Aorta (tissue), 5 donors: ENCODE data around the gene MATCAP1. TPM values are rescaled to one million over a fixed set of nuclear protein-coding genes. Genes with fewer than 3 reads are reported as not detected.

Source experiments
- ATAC-seq: fragments of 200-7000 bp; cut with Tn5 transposase; one replicate; pipeline ENCODE4 v1.9.1; 2022; ENCODE audit warnings: moderate library complexity; ENCODE audit not compliant: low FRiP score
- DNase-seq, 2 donors: peaks; one replicate each; pipeline ENCODE4 v3.0.0-alpha.2; 2020
- H3K27ac ChIP-seq, 2 donors: one replicate each; pipeline ENCODE4 v1.5.1; 2013; ENCODE audit warnings: low read length in 2 of 2, mild to moderate bottlenecking in 2 of 2, moderate library complexity in 2 of 2, control low read depth in 1 of 2, inconsistent platforms in 1 of 2, low read depth in 1 of 2
- H3K27me3 ChIP-seq, 2 donors: one replicate each; pipeline ENCODE4 v1.6.1; 2013; ENCODE audit warnings: control low read depth in 1 of 2, low read length in 1 of 2, mild to moderate bottlenecking in 1 of 2, moderate library complexity in 1 of 2; ENCODE audit not compliant: insufficient read depth in 2 of 2, control insufficient read depth in 1 of 2
- H3K36me3 ChIP-seq, 2 donors: one replicate each; pipeline ENCODE4 v1.6.1; 2013; ENCODE audit warnings: control low read depth in 1 of 2, low read length in 1 of 2, mild to moderate bottlenecking in 1 of 2; ENCODE audit not compliant: insufficient read depth in 2 of 2, control insufficient read depth in 1 of 2
- H3K4me1 ChIP-seq, 2 donors: one replicate each; pipeline ENCODE4 v1.6.1; 2013; ENCODE audit warnings: low read length in 2 of 2, control low read depth in 1 of 2, mild to moderate bottlenecking in 1 of 2, moderate library complexity in 1 of 2; ENCODE audit not compliant: insufficient read depth in 2 of 2, control insufficient read depth in 1 of 2
- H3K4me3 ChIP-seq, 2 donors: one replicate each; pipeline ENCODE4 v1.5.1; 2013; ENCODE audit warnings: low read length in 2 of 2, control low read depth in 1 of 2, mild to moderate bottlenecking in 1 of 2
- H3K9me3 ChIP-seq: one replicate; pipeline ENCODE4 v1.6.1; 2013; ENCODE audit warnings: mild to moderate bottlenecking, low read length; ENCODE audit not compliant: control insufficient read depth
- WGBS, 2 donors: extraction: QIAGEN DNeasy Blood & Tissue Kit; methylation state at CpG; one replicate each; pipeline ENCODE4 v1.1.7; 2013; 5-methylcytosine and 5-hydroxymethylcytosine counted together
- intact Hi-C, 2 donors: fragments of 100-400 bp; cut with DNase I; formaldehyde crosslinking; loops; one replicate each; pipeline versions ENCODE4 v1.14.2 to v1.15.0; 2022
- microRNA-seq, 2 donors: library from miRNA; unstranded; fragments of <30 nt; microRNA quantifications; one replicate each; pipeline ENCODE4 v1.2.0, GENCODE V29; 2020
- polyA plus RNA-seq, 2 donors: library from polyadenylated mRNA; stranded (reverse); fragments of 200-250 nt; gene quantifications; one replicate each; pipeline ENCODE4 v1.2.3, GENCODE V29; 2013
- total RNA-seq, 2 donors: library from RNA; stranded (reverse); fragmentation: NEBNext Ultra II Directional; extraction: Animal tissue kit (Norgen Biotek cat#: 25700); gene quantifications; one replicate each; pipeline ENCODE4 v1.2.1, GENCODE V29; 2021
- donor health status: healthy with polysubstance abuse.
- donor health status: Bipolar disorder and iron deficiency.
- donor health status: DM: no; HTN: no; CAD: no.
- donor health status: DM: no; HTN: no; CAD: no.
- donor health status: DM: yes; HTN: yes; CAD: no.

The MATCAP1 gene
- total and polyA plus RNA-seq, 4 donors, result 3.0 to 45.7 (median 25.9) TPM

- 85 to 93% methylated on average over 2 of the region's 2 CpGs for WGBS, 2 donors
- intact Hi-C loops, result no loop called here
- ATAC-seq, result no peak
- Histone ChIP-seq H3K36me3 (peaks cover 4 to 6% of the 10 kb centered on the region in 2 donors), H3K27me3 (no peaks in the 10 kb centered on the region), H3K4me3 (no peak overlapping the region), H3K9me3 (no peaks in the 10 kb centered on the region), H3K4me1 (no peaks in the 10 kb centered on the region), H3K27ac (no peak overlapping the region)
- DNase-seq, result peak in 1 of 2 donors; percentile 28
Measured at GRCh38 chr16:67144943-67145342, 38.8 kb downstream of the MATCAP1 start.

- no peak overlapping the region for H3K27ac ChIP-seq
- H3K36me3 ChIP-seq, result peaks cover 4 to 7% of the 10 kb centered on the region in 2 donors
- H3K9me3 ChIP-seq, result no peaks in the 10 kb centered on the region
- intact Hi-C loops, result no loop called here
- H3K4me1 ChIP-seq, result no peaks in the 10 kb centered on the region
- 88 to 89% methylated on average over 8 to 9 of the region's 9 CpGs for WGBS, 2 donors
- no peak overlapping the region for H3K4me3 ChIP-seq
- peak in 1 of 2 donors; percentile 66 for DNase-seq
- H3K27me3 ChIP-seq, result no peaks in the 10 kb centered on the region
- ATAC-seq, result no peak
Measured at GRCh38 chr16:67142342-67142741, 41.4 kb downstream of the MATCAP1 start.

- Histone ChIP-seq H3K27me3 (no peaks in the 10 kb centered on the region), H3K36me3 (peaks cover 6 to 7% of the 10 kb centered on the region in 2 donors), H3K27ac (no peak overlapping the region), H3K9me3 (no peaks in the 10 kb centered on the region), H3K4me1 (no peaks in the 10 kb centered on the region), H3K4me3 (no peak overlapping the region)
- ATAC-seq (no peak), DNase-seq (peak in 1 of 2 donors; percentile 57)
- intact Hi-C loops, result no loop called here
- 94 to 95% methylated on average over 13 of the region's 13 CpGs for WGBS, 2 donors
Measured at GRCh38 chr16:67141391-67141790, 42.4 kb downstream of the MATCAP1 start.

- Histone ChIP-seq H3K36me3 (peaks cover 13 to 18% of the 10 kb centered on the region in 2 donors), H3K27ac (no peak overlapping the region), H3K4me1 (no peaks in the 10 kb centered on the region), H3K9me3 (no peaks in the 10 kb centered on the region), H3K27me3 (no peaks in the 10 kb centered on the region), H3K4me3 (no peak overlapping the region)
- intact Hi-C loops, result no loop called here
- DNase-seq, result peak in 1 of 2 donors; percentile 27
- WGBS, 2 donors, result 29 to 33% methylated on average over 3 of the region's 3 CpGs
- no peak for ATAC-seq
Measured at GRCh38 chr16:67137605-67138004, 46.2 kb downstream of the MATCAP1 start.

GRCh38 chr16:67129422-67129821 is 54.3 kb downstream of the MATCAP1 start:
- peak in 1 of 2 donors; percentile 5 for DNase-seq
- Histone ChIP-seq H3K9me3 (no peaks in the 10 kb centered on the region), H3K4me3 (no peak overlapping the region), H3K36me3 (peaks cover 6 to 11% of the 10 kb centered on the region in 2 donors), H3K27ac (no peak overlapping the region), H3K4me1 (no peaks in the 10 kb centered on the region), H3K27me3 (no peaks in the 10 kb centered on the region)
- intact Hi-C loops, result no loop called here
- WGBS, 2 donors, result 95 to 96% methylated on average over 3 of the region's 3 CpGs
- ATAC-seq, result no peak

GRCh38 chr16:67128887-67129286 is 54.9 kb downstream of the MATCAP1 start:
- H3K4me1 ChIP-seq, result no peaks in the 10 kb centered on the region
- H3K36me3 ChIP-seq, result peaks cover 4 to 6% of the 10 kb centered on the region in 2 donors
- no peak overlapping the region for H3K27ac ChIP-seq
- ATAC-seq (no peak), DNase-seq (peak in 1 of 2 donors; percentile 51)
- no peaks in the 10 kb centered on the region for H3K9me3 ChIP-seq
- 89% methylated on average over 3 of the region's 3 CpGs for WGBS, 2 donors
- no peak overlapping the region for H3K4me3 ChIP-seq
- H3K27me3 ChIP-seq, result no peaks in the 10 kb centered on the region
- intact Hi-C loops, result no loop called here

- ATAC-seq, result no peak
- no peaks in the 10 kb centered on the region for H3K4me1 ChIP-seq
- no peaks in the 10 kb centered on the region for H3K27me3 ChIP-seq
- intact Hi-C loops, result no loop called here
- peaks cover 4 to 5% of the 10 kb centered on the region in 2 donors for H3K36me3 ChIP-seq
- no peak for DNase-seq
- no peaks in the 10 kb centered on the region for H3K9me3 ChIP-seq
- no peak overlapping the region for H3K4me3 ChIP-seq
- H3K27ac ChIP-seq, result no peak overlapping the region
Measured at GRCh38 chr16:67128417-67128816, 55.3 kb downstream of the MATCAP1 start.

Small RNA genes lying within 50 kb of the gene (microRNA-seq; reads per million reads assigned to microRNA genes)
- 122 to 1,141 reads per million in 2 donors for gene MIR328

Other genes starting within 250 kb of the MATCAP1 start
- gene CIAO2B, start 249.6 kb downstream of the MATCAP1 start, total RNA-seq, result 10 to 100 TPM; 51.9 to 62.4 TPM
- gene CIAO2B, start 249.6 kb downstream of the MATCAP1 start, polyA plus RNA-seq, result 100 to 1,000 TPM; 149 to 165 TPM
- gene CES2, start 248.4 kb downstream of the MATCAP1 start, total RNA-seq, result 10 to 100 TPM; 32.7 to 42.1 TPM
- gene CES2, start 248.4 kb downstream of the MATCAP1 start, polyA plus RNA-seq, result 10 to 100 TPM; 20.5 to 34.4 TPM
- gene CES3, start 222.7 kb downstream of the MATCAP1 start, total RNA-seq, result 1 to 10 TPM; 1.0 to 2.4 TPM
- gene CES3, start 222.7 kb downstream of the MATCAP1 start, polyA plus RNA-seq, result 1 to 10 TPM in 1 of 2 donors, under 1 TPM in 1; 0.15 to 1.5 TPM
- gene CES4A, start 195.4 kb downstream of the MATCAP1 start, total RNA-seq, result 10 to 100 TPM in 1 of 2 donors, 1 to 10 TPM in 1; 5.5 to 14.2 TPM
- 10 to 100 TPM in 1 of 2 donors, 1 to 10 TPM in 1; 1.9 to 22.7 TPM for gene CES4A, start 195.4 kb downstream of the MATCAP1 start, polyA plus RNA-seq
- gene CBFB, start 154.8 kb downstream of the MATCAP1 start, total RNA-seq, result 10 to 100 TPM; 37.4 to 67.3 TPM
- gene CBFB, start 154.8 kb downstream of the MATCAP1 start, polyA plus RNA-seq, result 10 to 100 TPM; 12.0 to 19.9 TPM
- 10 to 100 TPM; 13.7 to 20.7 TPM for gene PHAF1, start 74.0 kb downstream of the MATCAP1 start, total RNA-seq
- 10 to 100 TPM; 12.6 to 13.4 TPM for gene PHAF1, start 74.0 kb downstream of the MATCAP1 start, polyA plus RNA-seq
- gene B3GNT9, start 33.0 kb downstream of the MATCAP1 start, total RNA-seq, result 10 to 100 TPM; 13.0 to 21.3 TPM
- 10 to 100 TPM in 1 of 2 donors, 1 to 10 TPM in 1; 3.9 to 22.4 TPM for gene B3GNT9, start 33.0 kb downstream of the MATCAP1 start, polyA plus RNA-seq
- 10 to 100 TPM; 17.1 to 24.3 TPM for gene TRADD, start 24.1 kb downstream of the MATCAP1 start, total RNA-seq
- gene TRADD, start 24.1 kb downstream of the MATCAP1 start, polyA plus RNA-seq, result 10 to 100 TPM; 15.7 to 45.2 TPM
- gene FBXL8, start 24.0 kb downstream of the MATCAP1 start, total RNA-seq, result 10 to 100 TPM in 1 of 2 donors, 1 to 10 TPM in 1; 7.3 to 20.8 TPM
- gene FBXL8, start 24.0 kb downstream of the MATCAP1 start, polyA plus RNA-seq, result 10 to 100 TPM in 1 of 2 donors, 1 to 10 TPM in 1; 1.1 to 32.1 TPM
- 100 to 1,000 TPM in 1 of 2 donors, 10 to 100 TPM in 1; 22.2 to 101 TPM for gene HSF4, start 19.2 kb downstream of the MATCAP1 start, total RNA-seq
- 100 to 1,000 TPM in 1 of 2 donors, 10 to 100 TPM in 1; 25.0 to 133 TPM for gene HSF4, start 19.2 kb downstream of the MATCAP1 start, polyA plus RNA-seq
- gene NOL3, start 13.4 kb downstream of the MATCAP1 start, total RNA-seq, result 10 to 100 TPM; 24.4 to 47.2 TPM
- gene NOL3, start 13.4 kb downstream of the MATCAP1 start, polyA plus RNA-seq, result 100 to 1,000 TPM in 1 of 2 donors, 10 to 100 TPM in 1; 67.5 to 122 TPM
- 1 to 10 TPM; 1.3 to 4.4 TPM for gene EXOC3L1, start 6.2 kb upstream of the MATCAP1 start, total RNA-seq
- 1 to 10 TPM in 1 of 2 donors, under 1 TPM in 1; 0.51 to 1.8 TPM for gene EXOC3L1, start 6.2 kb upstream of the MATCAP1 start, polyA plus RNA-seq
- 10 to 100 TPM; 54.2 to 58.1 TPM for gene E2F4, start 8.2 kb upstream of the MATCAP1 start, total RNA-seq
- gene E2F4, start 8.2 kb upstream of the MATCAP1 start, polyA plus RNA-seq, result 10 to 100 TPM; 27.9 to 50.2 TPM
- 1 to 10 TPM in 1 of 2 donors, under 1 TPM in 1; 0.97 to 3.4 TPM for gene ELMO3, start 15.2 kb upstream of the MATCAP1 start, total RNA-seq
- 1 to 10 TPM; 5.8 to 7.4 TPM for gene ELMO3, start 15.2 kb upstream of the MATCAP1 start, polyA plus RNA-seq
- 10 to 100 TPM; 24.7 to 33.1 TPM for gene TMEM208, start 43.2 kb upstream of the MATCAP1 start, total RNA-seq
- gene TMEM208, start 43.2 kb upstream of the MATCAP1 start, polyA plus RNA-seq, result 10 to 100 TPM; 60.6 to 64.6 TPM
- 10 to 100 TPM; 28.2 to 47.9 TPM for gene FHOD1, start 63.5 kb upstream of the MATCAP1 start, total RNA-seq
- gene FHOD1, start 63.5 kb upstream of the MATCAP1 start, polyA plus RNA-seq, result 10 to 100 TPM; 12.9 to 41.3 TPM
- 1 to 10 TPM; 1.6 to 1.7 TPM for gene SLC9A5, start 65.0 kb upstream of the MATCAP1 start, total RNA-seq
- gene SLC9A5, start 65.0 kb upstream of the MATCAP1 start, polyA plus RNA-seq, result 1 to 10 TPM; 1.1 to 2.9 TPM
- gene PLEKHG4, start 95.6 kb upstream of the MATCAP1 start, total RNA-seq, result 1 to 10 TPM; 2.5 to 6.9 TPM
- 10 to 100 TPM in 1 of 2 donors, 1 to 10 TPM in 1; 2.1 to 16.7 TPM for gene PLEKHG4, start 95.6 kb upstream of the MATCAP1 start, polyA plus RNA-seq
- gene KCTD19, start 142.8 kb upstream of the MATCAP1 start, total RNA-seq, result under 1 TPM in 1 of 2 donors, not detected in 1; 0.12 TPM
- gene KCTD19, start 142.8 kb upstream of the MATCAP1 start, polyA plus RNA-seq, result not detected
- under 1 TPM in 1 of 2 donors, not detected in 1; 0.51 TPM for gene LRRC36, start 142.9 kb upstream of the MATCAP1 start, total RNA-seq
- not detected for gene LRRC36, start 142.9 kb upstream of the MATCAP1 start, polyA plus RNA-seq
- 10 to 100 TPM in 1 of 2 donors, 1 to 10 TPM in 1; 7.2 to 13.5 TPM for gene TPPP3, start 209.5 kb upstream of the MATCAP1 start, total RNA-seq
- gene TPPP3, start 209.5 kb upstream of the MATCAP1 start, polyA plus RNA-seq, result 10 to 100 TPM; 34.3 to 51.9 TPM
- gene ZDHHC1, start 232.5 kb upstream of the MATCAP1 start, total RNA-seq, result 10 to 100 TPM in 1 of 2 donors, 1 to 10 TPM in 1; 8.4 to 14.8 TPM
- gene ZDHHC1, start 232.5 kb upstream of the MATCAP1 start, polyA plus RNA-seq, result 10 to 100 TPM in 1 of 2 donors, 1 to 10 TPM in 1; 5.3 to 11.3 TPM
- gene HSD11B2, start 247.2 kb upstream of the MATCAP1 start, total RNA-seq, result 1 to 10 TPM in 1 of 2 donors, not detected in 1; 1.1 TPM
- gene HSD11B2, start 247.2 kb upstream of the MATCAP1 start, polyA plus RNA-seq, result 10 to 100 TPM in 1 of 2 donors, not detected in 1; 13.3 TPM